GM11168 (cell line): ENCODE measurements around the gene MAP7D1.

Experiments
- in situ Hi-C: fragments of 300-500 bp; cut with MboI; formaldehyde crosslinking; loops from one replicate; pipeline ENCODE4 v1.12.0; 2022; ENCODE audit warnings: low sequenced_read_pairs; ENCODE audit not compliant: unreplicated experiment

MAP7D1 gene

GRCh38 chr1:36155408-36156328, at the start of gene MAP7D1:
Gene MAP7D1, plus strand, starts transcription at chr1:36156160. Its CDS starts 258 bp downstream, at chr1:36156418.
- in situ Hi-C loops, result no loop called here

DNA sequence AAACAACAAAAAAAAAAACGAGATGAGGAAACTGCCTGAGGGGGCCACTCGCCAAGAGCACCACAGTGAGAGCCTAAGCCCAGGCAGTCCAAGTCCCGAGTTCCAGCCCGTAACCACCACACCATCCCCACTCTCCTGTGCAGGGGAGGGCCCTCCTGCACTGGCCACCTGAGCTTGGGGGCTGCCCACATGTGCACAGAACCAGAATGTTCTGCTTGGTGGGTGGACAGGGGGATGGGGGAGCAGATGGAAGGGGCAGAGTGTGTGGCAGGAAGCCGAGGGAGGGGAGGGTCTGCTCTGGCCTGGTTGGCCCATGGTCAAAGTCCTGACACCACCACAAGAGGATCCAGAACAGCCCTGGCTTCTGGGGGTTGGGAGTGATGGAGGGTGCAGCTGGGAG, 49.7 kb upstream of the MAP7D1 start:
- in situ Hi-C loops, result no loop called here

- in situ Hi-C loops, result no loop called here
Measured at GRCh38 chr1:36107394-36107793, 48.6 kb upstream of the MAP7D1 start.

DNA sequence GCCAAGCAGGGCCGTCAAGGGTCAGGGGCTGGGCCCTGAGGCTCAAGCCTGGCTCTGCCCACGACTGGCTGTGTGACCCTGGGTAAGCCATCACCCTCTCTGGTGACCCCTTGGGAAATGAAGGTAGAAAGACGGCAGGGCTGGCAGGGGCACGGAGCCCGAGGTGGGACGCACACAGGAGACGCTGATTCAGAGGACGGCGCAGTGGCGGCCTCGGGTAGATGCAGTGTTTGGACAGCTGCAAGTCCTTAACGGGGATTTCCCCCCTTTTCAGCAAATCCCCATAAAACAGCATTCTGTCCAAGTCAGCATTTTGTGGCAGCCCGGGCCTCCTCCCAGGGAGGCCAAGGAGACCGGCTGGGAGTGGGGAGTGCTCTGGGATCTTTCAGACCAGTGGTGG, 47.6 kb upstream of the MAP7D1 start:
- in situ Hi-C loops, result no loop called here

DNA sequence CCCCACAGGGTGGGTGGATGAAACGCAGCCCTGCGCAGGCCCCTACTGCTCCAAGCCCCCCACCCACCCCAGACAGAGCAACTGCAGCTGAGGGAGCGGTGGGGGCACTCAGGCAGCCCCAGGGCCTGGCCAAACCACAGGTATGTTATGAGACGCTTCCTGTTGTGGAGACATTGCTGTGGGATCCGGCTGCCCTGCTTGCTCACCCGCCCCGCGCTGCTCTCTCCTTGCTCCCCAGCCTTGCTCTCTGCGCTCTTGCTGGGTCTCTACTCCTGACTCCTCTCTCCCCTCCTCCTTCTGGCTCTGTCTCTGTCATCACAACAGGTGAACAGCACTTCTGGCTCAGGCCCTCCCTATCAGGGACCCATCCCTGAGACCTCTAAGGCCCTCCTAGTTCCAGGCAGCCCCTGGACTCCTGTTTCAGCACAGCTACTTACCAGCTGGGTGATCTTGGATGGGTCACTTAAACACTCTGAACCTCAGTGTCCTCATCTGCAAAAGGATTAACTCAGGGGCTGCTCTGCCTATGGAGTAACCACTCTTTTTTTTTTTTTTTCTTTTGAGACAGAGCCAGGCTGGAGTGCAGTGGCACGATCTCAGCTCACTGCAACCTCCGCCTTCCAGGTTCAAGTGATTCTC, 46.8 kb upstream of the MAP7D1 start:
- in situ Hi-C loops, result no loop called here

- in situ Hi-C loops, result no loop called here
Measured at GRCh38 chr1:36111151-36111550, 44.8 kb upstream of the MAP7D1 start.

GRCh38 chr1:36112823-36113222, 43.1 kb upstream of the MAP7D1 start:
- in situ Hi-C loops, result no loop called here

DNA sequence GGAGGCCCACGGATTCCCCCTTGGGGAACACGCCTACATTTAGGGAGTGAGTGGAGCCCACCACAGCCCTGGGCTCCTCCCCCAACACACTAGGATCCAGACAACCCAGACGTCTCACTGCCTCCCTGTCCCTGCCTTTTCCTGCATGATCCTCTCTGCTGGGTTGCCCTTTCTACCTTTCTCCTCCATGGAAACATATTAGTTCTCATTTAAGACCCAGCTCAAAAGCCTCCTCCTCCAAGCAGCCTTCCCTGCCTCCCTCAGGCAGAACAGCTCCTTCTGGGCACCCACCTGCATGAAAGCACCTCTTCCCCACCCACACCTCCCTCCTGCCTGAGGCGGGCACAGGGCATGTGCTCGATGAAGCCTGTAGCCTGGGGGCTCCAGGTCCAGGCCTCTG, 41.6 kb upstream of the MAP7D1 start:
- in situ Hi-C loops, result no loop called here

GRCh38 chr1:36115200-36115669, 40.7 kb upstream of the MAP7D1 start:
- in situ Hi-C loops, result no loop called here

GRCh38 chr1:36115931-36116330, 40.0 kb upstream of the MAP7D1 start:
- in situ Hi-C loops, result no loop called here

DNA sequence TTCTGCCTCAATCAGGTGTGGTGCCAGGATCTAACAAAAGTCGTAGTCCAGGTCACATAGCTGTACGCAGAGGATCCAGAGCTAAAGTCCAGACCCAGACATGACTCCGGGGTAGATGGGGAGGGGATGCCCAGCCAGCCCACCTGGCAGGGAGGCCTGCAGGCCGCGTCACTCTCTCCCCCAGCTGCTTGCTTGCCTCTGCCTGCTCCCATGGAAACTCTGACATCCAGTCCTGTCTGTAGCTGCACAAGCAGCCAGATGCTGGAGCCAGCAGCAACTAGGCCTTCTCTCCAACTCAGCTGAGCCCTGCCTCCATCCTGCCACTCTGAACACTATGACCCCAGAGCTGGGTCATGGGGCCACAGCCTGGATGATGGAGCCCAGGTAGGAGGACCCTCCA, 39.1 kb upstream of the MAP7D1 start:
- in situ Hi-C loops, result no loop called here

DNA sequence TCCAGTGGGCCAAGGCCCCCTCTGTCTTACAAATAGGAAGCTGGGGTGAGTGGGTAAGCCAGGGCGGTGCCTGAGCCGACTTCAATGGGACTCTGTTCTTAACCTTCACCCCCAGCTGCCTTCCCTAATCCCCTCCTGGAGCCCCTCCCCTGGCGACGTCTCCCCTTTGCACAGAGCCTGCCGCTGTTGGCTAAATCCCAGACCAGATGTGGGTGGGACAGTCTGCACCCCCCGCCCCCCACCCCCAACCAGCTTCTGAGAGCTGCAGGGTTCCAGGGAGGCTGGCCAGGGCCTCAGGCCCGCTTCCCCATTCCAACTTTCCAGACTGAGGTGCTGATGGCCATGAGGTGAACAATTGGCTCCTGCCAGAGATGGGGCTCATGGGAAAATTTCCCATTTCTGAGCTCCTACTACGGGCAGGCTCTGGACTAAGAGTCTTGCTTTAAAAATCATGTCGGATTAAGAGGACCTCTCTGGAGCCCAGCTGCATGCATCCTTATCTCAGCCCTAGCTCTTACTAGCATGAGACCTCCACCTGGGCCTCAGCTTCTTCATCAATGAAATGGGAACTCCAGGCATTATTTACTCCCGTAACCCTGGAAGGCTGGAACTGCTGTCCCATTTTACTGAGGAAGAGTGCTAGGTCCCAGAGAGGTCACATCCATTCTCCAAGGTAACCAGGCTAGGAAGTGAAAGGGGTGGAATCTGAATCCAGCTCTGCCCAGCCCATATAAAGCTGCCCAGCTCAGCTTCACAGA, 37.3 kb upstream of the MAP7D1 start:
- in situ Hi-C loops, result no loop called here

DNA sequence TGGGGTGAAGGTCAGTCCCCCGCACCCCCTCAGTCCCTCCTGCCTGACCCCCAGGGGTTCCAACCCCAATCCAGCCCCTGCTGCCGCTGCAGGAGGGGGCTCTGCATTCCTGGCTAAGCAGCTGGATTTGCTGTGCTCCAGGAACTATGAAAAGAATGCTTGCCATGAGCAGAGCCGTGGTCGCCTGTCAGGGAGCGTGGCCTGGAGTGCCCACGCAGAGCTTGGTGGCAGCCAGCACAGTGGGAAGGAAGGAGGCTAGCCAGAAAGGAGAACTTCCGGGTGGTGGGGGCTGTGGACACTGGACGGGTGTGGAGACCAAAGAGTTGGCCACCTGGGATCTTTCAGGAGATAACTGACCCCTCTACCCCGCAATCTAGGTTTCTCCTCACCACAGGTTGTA, 36.5 kb upstream of the MAP7D1 start:
- in situ Hi-C loops, result no loop called here

DNA sequence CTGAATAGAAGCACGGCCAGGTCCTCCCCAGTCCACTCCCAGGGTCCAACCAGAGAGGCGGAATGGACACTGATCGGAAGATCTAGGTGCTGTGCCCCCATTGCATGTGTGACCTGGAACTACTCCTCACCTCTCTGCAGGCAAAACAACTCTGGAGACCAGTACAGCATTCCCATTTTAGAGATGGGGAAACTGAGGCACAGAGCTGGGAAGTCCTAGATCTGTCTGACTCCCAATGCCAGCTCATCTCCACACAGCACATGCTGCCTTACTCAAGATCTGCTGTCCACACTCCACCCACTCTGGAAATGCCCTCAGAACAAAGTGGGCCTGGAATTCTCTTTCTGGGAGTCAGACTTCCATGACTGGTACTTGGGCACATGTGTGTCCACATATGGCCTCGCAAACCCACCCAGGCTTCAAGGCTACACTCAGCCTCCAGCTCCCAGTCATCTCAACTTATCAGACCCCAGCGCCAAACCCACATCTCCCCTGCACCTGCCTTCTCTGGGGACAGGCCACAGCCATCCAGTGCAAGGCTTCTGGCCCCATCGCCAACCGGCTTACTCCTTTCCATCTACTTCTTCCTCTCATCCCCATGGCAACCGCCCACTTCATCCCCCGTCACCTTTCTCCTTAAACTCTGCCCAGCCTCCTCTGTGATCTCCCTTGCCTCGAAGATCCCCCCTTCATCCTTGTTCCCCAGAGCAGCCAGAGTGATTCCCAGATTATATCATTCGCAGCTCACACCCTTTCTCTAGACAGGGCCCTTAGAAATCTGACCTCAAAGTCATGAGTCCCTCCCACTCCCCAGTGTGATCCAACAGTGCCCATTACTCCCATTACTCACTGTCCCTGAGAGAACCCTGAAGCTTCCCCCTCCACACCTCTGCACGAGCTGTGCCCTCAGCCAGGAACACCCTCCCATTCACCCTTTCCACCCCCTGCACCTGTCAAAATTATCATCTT, 33.6 kb upstream of the MAP7D1 start:
- in situ Hi-C loops, result no loop called here

- in situ Hi-C loops, result no loop called here
Measured at GRCh38 chr1:36123356-36123755, 32.6 kb upstream of the MAP7D1 start.

- in situ Hi-C loops, result no loop called here
Measured at GRCh38 chr1:36124404-36125128, 31.4 kb upstream of the MAP7D1 start.

GRCh38 chr1:36125129-36125991, 30.6 kb upstream of the MAP7D1 start, which contains the start of gene COL8A2:
Gene COL8A2, minus strand, starts transcription at chr1:36125222. Its CDS starts 24,980 bp downstream, at chr1:36100242.
- in situ Hi-C loops, result no loop called here
